Neural progenitor cell (in vitro differentiated cells): Measurements from ENCODE around the gene ASAH2B. TPM values are rescaled to one million over a fixed set of nuclear protein-coding genes. Genes with fewer than 3 reads are reported as not detected.

Source experiments
- DNase-seq: peaks from one replicate; pipeline ENCODE4 v3.0.0-alpha.2; 2016; ENCODE audit warnings: low spot score
- H2AFZ ChIP-seq: fragments of 200-600 bp; sonication (generic); replicated peaks from 2 replicates; pipeline ENCODE4 v1.6.1; 2016; ENCODE audit warnings: antibody characterized with exemption
- H3F3A ChIP-seq: fragments of 200-600 bp; sonication (generic); 2 replicates; pipeline ENCODE4 v1.6.1; 2016; ENCODE audit warnings: antibody characterized with exemption, low read depth
- H3K27ac ChIP-seq: fragments of 200-600 bp; sonication (generic); 2 replicates; pipeline ENCODE4 v1.5.1; 2016; ENCODE audit warnings: mild to moderate bottlenecking
- H3K27me3 ChIP-seq: fragments of 200-600 bp; sonication (generic); 2 replicates; pipeline ENCODE4 v1.6.1; 2016; ENCODE audit warnings: mild to moderate bottlenecking, moderate library complexity
- H3K36me3 ChIP-seq: fragments of 200-600 bp; sonication (generic); 2 replicates; pipeline ENCODE4 v1.5.1; 2016
- H3K4me1 ChIP-seq: fragments of 200-600 bp; sonication (generic); 2 replicates; pipeline ENCODE4 v1.6.1; 2016; ENCODE audit warnings: mixed run types
- H3K4me2 ChIP-seq: fragments of 200-600 bp; sonication (generic); 2 replicates; pipeline ENCODE4 v1.6.1; 2016
- H3K4me3 ChIP-seq: fragments of 200-600 bp; sonication (generic); 2 replicates; pipeline ENCODE4 v1.5.1; 2016
- H3K79me2 ChIP-seq: fragments of 200-600 bp; sonication (generic); 2 replicates; pipeline ENCODE4 v1.6.1; 2016; ENCODE audit warnings: low read depth
- H3K9ac ChIP-seq: fragments of 200-600 bp; sonication (generic); 2 replicates; pipeline ENCODE4 v1.6.1; 2016
- H3K9me3 ChIP-seq: fragments of 200-600 bp; sonication (generic); 2 replicates; pipeline ENCODE4 v1.5.1; 2016; ENCODE audit warnings: low read depth
- H4K20me1 ChIP-seq: fragments of 200-600 bp; sonication (generic); 2 replicates; pipeline ENCODE4 v1.6.1; 2016; ENCODE audit warnings: low read depth
- H3K27ac Mint-ChIP-seq: 3 replicates; pipeline ENCODE4 v1.8.0; 2021; ENCODE audit warnings: mixed read lengths
- H3K27me3 Mint-ChIP-seq: 2 replicates; pipeline ENCODE4 v1.8.0; 2022; ENCODE audit warnings: low read depth, mild to moderate bottlenecking, inconsistent platforms, moderate library complexity, mixed read lengths; ENCODE audit not compliant: insufficient read depth
- H3K36me3 Mint-ChIP-seq: 3 replicates; pipeline ENCODE4 v1.8.0; 2021; ENCODE audit warnings: mixed read lengths
- H3K4me1 Mint-ChIP-seq: 3 replicates; pipeline ENCODE4 v1.8.0; 2021; ENCODE audit warnings: mixed read lengths
- H3K4me3 Mint-ChIP-seq: 3 replicates; pipeline ENCODE4 v1.8.0; 2021; ENCODE audit warnings: mild to moderate bottlenecking, moderate library complexity, mixed read lengths
- H3K9me3 Mint-ChIP-seq: 3 replicates; pipeline ENCODE4 v1.8.0; 2020; ENCODE audit warnings: mixed read lengths
- EZH2 ChIP-seq: fragments of 200-600 bp; sonication (generic); IDR thresholded peaks from 2 replicates; pipeline ENCODE4 v1.6.1; 2017; ENCODE audit warnings: antibody characterized with exemption, mild to moderate bottlenecking, moderate library complexity
- EZH2phosphoT487 ChIP-seq: fragments of 200-600 bp; sonication (generic); IDR thresholded peaks from 2 replicates; pipeline ENCODE4 v1.6.1; 2017; ENCODE audit warnings: antibody characterized with exemption
- total RNA-seq: library from RNA; depleted of rRNA; stranded (reverse); fragments of >200 nt; gene quantifications from 2 replicates; pipeline ENCODE4 v1.2.3, GENCODE V29; 2015; ENCODE audit warnings: low replicate concordance
- TF ChIP-seq, protein P1 (sequence below): fragments of 200-600 bp; sonication (generic); IDR thresholded peaks from 2 replicates; pipeline ENCODE4 v1.5.1; 2017; ENCODE audit warnings: antibody characterized with exemption, mild to moderate bottlenecking

Gene ASAH2B
- total RNA-seq, 1 donor from 2014 or later, result 18.8 TPM

DNA sequence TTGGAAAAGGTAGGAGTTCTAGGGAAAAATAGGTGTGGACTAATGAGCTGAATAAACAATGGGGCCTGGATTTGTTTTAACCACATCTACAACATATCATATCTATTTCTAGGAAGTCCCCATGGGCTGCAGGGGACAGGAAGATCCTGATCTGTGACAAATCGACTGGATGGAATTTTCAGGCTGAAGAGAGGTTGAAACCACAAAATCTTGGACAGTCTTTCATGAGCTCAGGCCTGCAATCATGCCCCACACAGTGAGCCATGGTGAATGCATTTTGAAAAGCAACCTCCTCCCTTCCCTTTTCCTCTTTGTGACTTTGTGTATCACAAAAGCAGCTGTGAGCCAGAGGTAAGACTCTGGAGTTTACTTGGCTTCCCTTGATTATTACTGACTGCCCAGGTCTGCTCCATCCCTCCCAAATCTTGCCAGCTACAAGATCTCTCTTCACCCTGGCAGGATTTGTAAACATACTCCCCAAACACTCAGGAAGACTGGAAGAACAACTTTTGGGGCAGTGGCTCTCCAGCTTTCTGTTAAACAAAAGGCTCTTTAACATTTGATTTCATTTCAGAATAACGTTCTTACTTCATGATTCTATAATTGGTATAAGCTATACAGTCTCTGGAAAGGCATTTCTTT lies 66.4 kb downstream of the ASAH2B start:
- Mint-ChIP-seq H3K4me1 (peaks cover 28% of the 10 kb centered on the region), H3K27me3 (peaks cover 4% of the 10 kb centered on the region), H3K4me3 (no peak overlapping the region), H3K27ac (no peak overlapping the region), H3K9me3 (no peaks in the 10 kb centered on the region), H3K36me3 (no peaks in the 10 kb centered on the region)
- peak; percentile 38 for DNase-seq
- H3K9ac ChIP-seq, result no peak overlapping the region
- no peak overlapping the region for H3K27ac ChIP-seq
- TF ChIP-seq, protein P1, sequence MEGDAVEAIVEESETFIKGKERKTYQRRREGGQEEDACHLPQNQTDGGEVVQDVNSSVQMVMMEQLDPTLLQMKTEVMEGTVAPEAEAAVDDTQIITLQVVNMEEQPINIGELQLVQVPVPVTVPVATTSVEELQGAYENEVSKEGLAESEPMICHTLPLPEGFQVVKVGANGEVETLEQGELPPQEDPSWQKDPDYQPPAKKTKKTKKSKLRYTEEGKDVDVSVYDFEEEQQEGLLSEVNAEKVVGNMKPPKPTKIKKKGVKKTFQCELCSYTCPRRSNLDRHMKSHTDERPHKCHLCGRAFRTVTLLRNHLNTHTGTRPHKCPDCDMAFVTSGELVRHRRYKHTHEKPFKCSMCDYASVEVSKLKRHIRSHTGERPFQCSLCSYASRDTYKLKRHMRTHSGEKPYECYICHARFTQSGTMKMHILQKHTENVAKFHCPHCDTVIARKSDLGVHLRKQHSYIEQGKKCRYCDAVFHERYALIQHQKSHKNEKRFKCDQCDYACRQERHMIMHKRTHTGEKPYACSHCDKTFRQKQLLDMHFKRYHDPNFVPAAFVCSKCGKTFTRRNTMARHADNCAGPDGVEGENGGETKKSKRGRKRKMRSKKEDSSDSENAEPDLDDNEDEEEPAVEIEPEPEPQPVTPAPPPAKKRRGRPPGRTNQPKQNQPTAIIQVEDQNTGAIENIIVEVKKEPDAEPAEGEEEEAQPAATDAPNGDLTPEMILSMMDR, result no peak
- TF ChIP-seq EZH2 (no peak), EZH2phosphoT487 (no peak)
- no peaks in the 10 kb centered on the region for H3K79me2 ChIP-seq
- no peak overlapping the region for H3K4me3 ChIP-seq
- H3K27me3 ChIP-seq, result no peaks in the 10 kb centered on the region
- H4K20me1 ChIP-seq, result no peaks in the 10 kb centered on the region
- H3K9me3 ChIP-seq, result no peaks in the 10 kb centered on the region
- H3F3A ChIP-seq, result no peaks in the 10 kb centered on the region
- H2AFZ ChIP-seq, result peak overlapping the region; percentile 93
- peak overlapping the region; percentile 9 for H3K4me2 ChIP-seq
- H3K4me1 ChIP-seq, result peaks cover 37% of the 10 kb centered on the region
- no peaks in the 10 kb centered on the region for H3K36me3 ChIP-seq

GRCh38 chr10:50807851-50808776 lies 68.4 kb downstream of the ASAH2B start:
- no peak overlapping the region for H3K4me2 ChIP-seq
- DNase-seq, result peak; percentile 13
- no peak overlapping the region for H3K9ac ChIP-seq
- peaks cover 37% of the 10 kb centered on the region for H3K4me1 ChIP-seq
- no peaks in the 10 kb centered on the region for H3K36me3 ChIP-seq
- no peak overlapping the region for H3K27ac ChIP-seq
- no peaks in the 10 kb centered on the region for H4K20me1 ChIP-seq
- no peaks in the 10 kb centered on the region for H3K9me3 Mint-ChIP-seq
- H3K4me3 Mint-ChIP-seq, result no peak overlapping the region
- H3K36me3 Mint-ChIP-seq, result no peaks in the 10 kb centered on the region
- no peaks in the 10 kb centered on the region for H3F3A ChIP-seq
- H3K27ac Mint-ChIP-seq, result peak overlapping the region; percentile 66
- peaks cover 4% of the 10 kb centered on the region for H3K27me3 Mint-ChIP-seq
- no peak overlapping the region for H2AFZ ChIP-seq
- H3K4me1 Mint-ChIP-seq, result peaks cover 28% of the 10 kb centered on the region
- no peak for TF ChIP-seq EZH2phosphoT487
- TF ChIP-seq EZH2, result no peak
- TF ChIP-seq, protein P1, result no peak
- no peaks in the 10 kb centered on the region for H3K27me3 ChIP-seq
- H3K9me3 ChIP-seq, result no peaks in the 10 kb centered on the region
- no peak overlapping the region for H3K4me3 ChIP-seq
- H3K79me2 ChIP-seq, result no peaks in the 10 kb centered on the region

Other genes starting within 250 kb of the ASAH2B start
- gene SGMS1, start 116.0 kb upstream of the ASAH2B start, total RNA-seq, result 9.2 and 10.3 TPM in 2 replicates
- not detected in 2 replicates for gene A1CF, start 145.7 kb downstream of the ASAH2B start, total RNA-seq